ENCODE measurements around the gene KRTAP5-3. TPM values are rescaled to one million over a fixed set of nuclear protein-coding genes. Genes with fewer than 3 reads are reported as not detected.

KRTAP5-3 gene
- total RNA-seq, 2 experiments from 2014 or later: not detected

DNA sequence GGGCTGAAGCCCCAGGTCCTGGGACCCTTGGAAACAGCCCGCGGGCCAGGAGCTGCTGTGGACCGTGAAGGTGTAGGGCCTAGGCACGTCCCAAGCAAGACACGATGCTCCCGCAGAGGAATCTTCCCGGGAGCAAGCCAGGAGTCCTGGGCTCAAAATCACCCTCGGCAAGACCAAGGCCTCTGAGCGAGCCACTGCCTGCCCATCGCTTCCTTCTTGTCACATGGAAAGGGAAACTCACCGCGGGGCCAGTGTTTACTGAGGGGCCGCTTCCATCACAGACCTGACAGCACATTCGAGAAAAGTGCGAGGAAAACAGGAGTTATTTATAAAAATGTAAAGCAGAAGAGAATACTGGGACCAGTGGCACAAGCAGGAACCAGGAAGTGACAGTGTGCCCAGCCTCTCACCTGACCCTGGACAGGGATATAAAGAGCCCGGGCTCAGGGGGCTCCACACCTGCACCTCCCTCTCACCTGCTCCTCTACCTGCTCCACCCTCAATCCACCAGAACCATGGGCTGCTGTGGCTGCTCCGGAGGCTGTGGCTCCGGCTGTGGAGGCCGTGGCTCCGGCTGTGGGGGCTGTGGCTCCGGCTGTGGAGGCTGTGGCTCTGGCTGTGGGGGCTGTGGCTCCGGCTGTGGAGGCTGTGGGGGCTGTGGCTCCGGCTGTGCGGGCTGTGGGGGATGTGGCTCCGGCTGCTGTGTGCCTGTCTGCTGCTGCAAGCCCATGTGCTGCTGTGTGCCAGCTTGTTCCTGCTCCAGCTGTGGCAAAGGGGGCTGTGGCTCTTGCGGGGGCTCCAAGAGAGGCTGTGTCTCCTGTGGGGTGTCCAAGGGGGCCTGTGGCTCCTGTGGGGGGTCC, 21.3 kb upstream of the KRTAP5-3 start, which contains the start of gene KRTAP5-5:
KRTAP5-5 (plus strand) TSS at position 450 of the 860 bp plus-strand sequence; CDS start at position 516, 66 bp downstream.
- no peak within 1 kb of the TSS for H3K4me3 Mint-ChIP-seq
- no peaks in the 10 kb centered on the region for H3K36me3 Mint-ChIP-seq (ENCODE audit: low read depth)
- H3K4me1 Mint-ChIP-seq (ENCODE audit: low read depth): no peaks in the 10 kb centered on the region
- peaks cover 14% of the 10 kb centered on the region for H3K27me3 Mint-ChIP-seq
- ChIA-PET POLR2A (no interaction called here), CTCF (interaction anchor here (0.5 to 3.5 kb wide), 12 partner anchors 10 to 349 kb away, joined by 3 to 28 read pairs (median 6); no protein-coding TSS in a partner anchor)
- ATAC-seq: no peak
- TF ChIP-seq, protein P1, sequence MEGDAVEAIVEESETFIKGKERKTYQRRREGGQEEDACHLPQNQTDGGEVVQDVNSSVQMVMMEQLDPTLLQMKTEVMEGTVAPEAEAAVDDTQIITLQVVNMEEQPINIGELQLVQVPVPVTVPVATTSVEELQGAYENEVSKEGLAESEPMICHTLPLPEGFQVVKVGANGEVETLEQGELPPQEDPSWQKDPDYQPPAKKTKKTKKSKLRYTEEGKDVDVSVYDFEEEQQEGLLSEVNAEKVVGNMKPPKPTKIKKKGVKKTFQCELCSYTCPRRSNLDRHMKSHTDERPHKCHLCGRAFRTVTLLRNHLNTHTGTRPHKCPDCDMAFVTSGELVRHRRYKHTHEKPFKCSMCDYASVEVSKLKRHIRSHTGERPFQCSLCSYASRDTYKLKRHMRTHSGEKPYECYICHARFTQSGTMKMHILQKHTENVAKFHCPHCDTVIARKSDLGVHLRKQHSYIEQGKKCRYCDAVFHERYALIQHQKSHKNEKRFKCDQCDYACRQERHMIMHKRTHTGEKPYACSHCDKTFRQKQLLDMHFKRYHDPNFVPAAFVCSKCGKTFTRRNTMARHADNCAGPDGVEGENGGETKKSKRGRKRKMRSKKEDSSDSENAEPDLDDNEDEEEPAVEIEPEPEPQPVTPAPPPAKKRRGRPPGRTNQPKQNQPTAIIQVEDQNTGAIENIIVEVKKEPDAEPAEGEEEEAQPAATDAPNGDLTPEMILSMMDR (IDR thresholded peaks at IDR 0.05): no peak
- no peak within 1 kb of the TSS for H3K27ac Mint-ChIP-seq
- no peaks in the 10 kb centered on the region for H3K9me3 Mint-ChIP-seq
- intact Hi-C loops (cut with micrococcal nuclease): no loop called here
- no peak for DNase-seq

DNA sequence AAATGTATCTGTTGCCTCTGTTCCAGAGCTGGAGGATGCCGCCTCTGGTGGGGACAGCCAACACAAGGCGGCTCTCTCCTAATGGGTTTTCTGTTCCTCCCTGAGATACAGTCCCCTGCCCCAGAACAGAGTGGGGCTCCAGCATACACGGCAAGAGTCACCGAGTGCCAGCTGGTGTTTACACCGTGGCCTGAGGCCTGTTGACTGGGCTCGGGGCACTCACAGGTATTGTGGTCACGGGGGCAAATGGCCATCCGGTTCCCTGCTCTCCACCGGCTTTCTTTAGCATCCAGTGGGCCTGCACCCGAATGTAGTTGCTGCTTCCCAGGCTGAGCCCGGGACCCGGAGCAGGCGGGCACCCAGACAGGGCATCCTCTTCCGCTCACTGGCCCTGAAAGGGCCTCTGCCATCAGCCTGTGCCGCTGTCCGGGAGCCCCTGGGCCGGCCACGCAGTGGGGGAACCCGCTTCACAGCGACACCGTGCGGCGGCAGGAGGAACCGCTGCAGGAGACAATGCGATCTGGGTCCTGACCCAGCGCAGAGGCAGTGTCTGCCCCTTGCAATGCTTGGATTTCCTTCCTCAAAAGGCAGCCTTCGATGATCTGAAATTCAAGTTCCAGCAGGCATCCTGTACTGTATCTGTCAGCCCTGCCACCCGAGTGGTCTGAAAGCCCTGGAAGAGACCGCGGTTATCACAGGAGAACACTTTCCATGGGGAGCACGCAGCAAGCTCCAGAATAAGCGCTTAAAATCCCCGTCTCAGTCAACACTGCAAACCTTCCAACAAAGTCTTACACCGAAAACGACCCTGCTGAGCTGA, 20.5 kb upstream of the KRTAP5-3 start:
- Mint-ChIP-seq H3K9me3 (no peaks in the 10 kb centered on the region), H3K4me3 (no peak overlapping the region), H3K27me3 (peaks cover 14% of the 10 kb centered on the region), H3K27ac (no peak overlapping the region), H3K4me1 (ENCODE audit: low read depth) (no peaks in the 10 kb centered on the region), H3K36me3 (ENCODE audit: low read depth) (no peaks in the 10 kb centered on the region)
- intact Hi-C loops (cut with micrococcal nuclease): no loop called here
- ChIA-PET POLR2A (no interaction called here), CTCF (interaction anchor here (0.5 to 3.5 kb wide), 14 partner anchors 9 to 348 kb away, joined by 3 to 22 read pairs (median 4); no protein-coding TSS in a partner anchor)
- DNase-seq (peak; percentile 63), ATAC-seq (peak; percentile 99)
- TF ChIP-seq, protein P1 (IDR thresholded peaks at IDR 0.05): peak; percentile 97

DNA sequence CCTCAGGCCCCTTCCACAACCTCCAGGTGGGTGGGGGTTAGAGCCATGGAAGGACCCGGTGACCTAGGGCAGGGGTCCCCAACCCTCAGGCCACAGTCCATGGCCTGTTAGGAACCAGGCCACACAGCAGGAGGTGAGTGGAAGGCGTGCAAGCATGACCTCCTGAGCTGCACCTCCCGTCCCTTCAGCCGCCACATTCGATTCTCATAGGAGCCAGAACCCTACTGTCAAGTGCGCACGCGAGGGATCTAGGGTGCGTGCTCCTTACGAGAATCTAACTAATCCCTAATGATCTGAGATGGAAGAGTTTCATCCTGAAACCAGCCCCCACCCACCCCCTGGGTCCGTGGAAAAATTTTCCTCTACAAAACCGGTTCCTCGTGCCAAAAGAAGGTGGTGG, 17.3 kb upstream of the KRTAP5-3 start:
- CTCF ChIA-PET: interaction anchor here (1.3 to 2.4 kb wide), 2 partner anchors 50 to 79 kb away, joined by 5 to 11 read pairs; no protein-coding TSS in a partner anchor
- Mint-ChIP-seq H3K4me3 (no peak overlapping the region), H3K27me3 (peaks cover 11% of the 10 kb centered on the region), H3K27ac (no peak overlapping the region), H3K9me3 (no peaks in the 10 kb centered on the region), H3K4me1 (ENCODE audit: low read depth) (no peaks in the 10 kb centered on the region), H3K36me3 (ENCODE audit: low read depth) (no peaks in the 10 kb centered on the region)
- TF ChIP-seq, protein P1 (IDR thresholded peaks at IDR 0.05): no peak
- DNase-seq: no peak
- POLR2A ChIA-PET: no interaction called here
- intact Hi-C loops (cut with micrococcal nuclease): no loop called here
- ATAC-seq: no peak

DNA sequence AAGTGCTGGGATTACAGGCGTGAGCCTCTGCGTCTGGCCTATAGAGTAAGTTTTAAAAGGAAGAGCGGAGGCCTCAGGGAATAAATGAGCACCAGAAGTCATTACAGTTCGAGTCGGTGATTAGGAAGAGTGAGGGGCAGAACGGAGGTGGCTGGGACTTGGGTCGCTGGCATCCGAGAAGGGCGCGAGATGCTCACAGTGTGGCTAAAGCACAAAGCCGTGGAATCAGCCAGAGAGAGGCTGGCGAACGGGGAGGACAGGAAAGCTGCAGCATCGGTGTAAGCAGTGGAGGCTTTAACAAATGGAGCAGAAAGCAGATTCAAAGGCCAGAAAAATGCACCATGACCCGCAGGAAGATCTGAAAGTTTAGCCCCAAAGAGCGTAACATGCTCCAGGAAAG, 16.4 kb upstream of the KRTAP5-3 start:
- Mint-ChIP-seq H3K27me3 (peaks cover 10% of the 10 kb centered on the region), H3K27ac (no peak overlapping the region), H3K36me3 (ENCODE audit: low read depth) (no peaks in the 10 kb centered on the region), H3K4me3 (no peak overlapping the region), H3K9me3 (no peaks in the 10 kb centered on the region), H3K4me1 (ENCODE audit: low read depth) (peaks cover 2% of the 10 kb centered on the region)
- POLR2A ChIA-PET: no interaction called here
- no peak for ATAC-seq
- intact Hi-C loops (cut with micrococcal nuclease): no loop called here
- TF ChIP-seq, protein P1 (IDR thresholded peaks at IDR 0.05): no peak
- CTCF ChIA-PET: interaction anchor here (0.6 to 1.4 kb wide), 3 partner anchors 13 to 342 kb away, joined by 3 to 4 read pairs (median 3); no protein-coding TSS in a partner anchor
- DNase-seq: no peak

Measured in activated CD8-positive, alpha-beta T cell treated with anti-CD3 and anti-CD28 coated beads for 36 hours (primary cell).